Left lung (tissue), 10 donors: ENCODE measurements around the gene OTUD3. TPM values are rescaled to one million over a fixed set of nuclear protein-coding genes. Genes with fewer than 3 reads are reported as not detected.

Source experiments
- ATAC-seq: fragments of 200-7000 bp; cut with Tn5 transposase; one replicate; pipeline ENCODE4 v1.9.1; 2020; ENCODE audit warnings: moderate library complexity
- DNase-seq, 4 donors: peaks; one replicate each; pipeline ENCODE4 v3.0.0-alpha.2; 2013 to 2020
- H3K27ac ChIP-seq, 2 donors: fragments of 200-600 bp; sonication (generic) in 1 of 2; one replicate each; pipeline versions ENCODE4 v1.5.0 to v1.8.0; 2020 to 2021
- H3K27me3 ChIP-seq, 2 donors: fragments of 200-600 bp; sonication (generic) in 1 of 2; one replicate each; pipeline versions ENCODE4 v1.5.0 to v1.8.0; 2020 to 2021
- H3K36me3 ChIP-seq, 2 donors: fragments of 200-600 bp; sonication (generic) in 1 of 2; one replicate each; pipeline versions ENCODE4 v1.5.0 to v1.8.0; 2020 to 2021
- H3K4me1 ChIP-seq, 2 donors: fragments of 200-600 bp; one replicate each; pipeline ENCODE4 v1.8.0; 2021
- H3K4me3 ChIP-seq, 2 donors: fragments of 200-600 bp; sonication (generic) in 1 of 2; one replicate each; pipeline versions ENCODE4 v1.5.0 to v1.8.0; 2020 to 2021; ENCODE audit warnings: mild to moderate bottlenecking in 1 of 2
- H3K9me3 ChIP-seq, 2 donors: fragments of 200-600 bp; sonication (generic) in 1 of 2; one replicate each; pipeline versions ENCODE4 v1.5.0 to v1.8.0; 2020 to 2021
- CTCF ChIP-seq, 2 donors: fragments of 200-600 bp; sonication (generic) in 1 of 2; IDR thresholded peaks; one replicate each; pipeline versions ENCODE4 v1.5.0 to v1.8.0; 2021; ENCODE audit warnings: antibody characterized with exemption in 2 of 2
- intact Hi-C, 2 donors: fragments of 100-400 bp; cut with DNase I; formaldehyde crosslinking; loops; one replicate each; pipeline versions ENCODE4 v1.11.2 to v1.14.2; 2022
- polyA plus RNA-seq, 6 donors: library from polyadenylated mRNA; unstranded; fragments of 120-200 nt; gene quantifications; one replicate each; pipeline ENCODE4 v1.2.1, GENCODE V29; 2013; ENCODE audit not compliant: insufficient read length in 6 of 6
- total RNA-seq, 2 donors: library from RNA; stranded (reverse); fragmentation: NEBNext Ultra II Directional; extraction: Animal tissue kit (Norgen Biotek cat#: 25700); gene quantifications; one replicate each; pipeline ENCODE4 v1.2.1, GENCODE V29; 2021
- donor health status: DM: no; HTN: yes; CAD: no.
- donor health status: DM: no; HTN: no; CAD: no.

The OTUD3 gene
- total and polyA plus RNA-seq, 8 donors: 9.8 to 52.2 (median 29.0) TPM

GRCh38 chr1:19852036-19852435 is 30.2 kb upstream of the OTUD3 start:
- TF ChIP-seq CTCF (IDR thresholded peaks at IDR 0.05): no peak
- H3K36me3 ChIP-seq: no peaks in the 10 kb centered on the region
- intact Hi-C loops: no loop called here
- no peak for ATAC-seq
- peaks cover 0 to 14% of the 10 kb centered on the region in 2 donors for H3K27me3 ChIP-seq
- no peak for DNase-seq
- H3K4me3 ChIP-seq: no peak overlapping the region
- H3K27ac ChIP-seq: no peak overlapping the region
- no peaks in the 10 kb centered on the region for H3K4me1 ChIP-seq
- H3K9me3 ChIP-seq: no peaks in the 10 kb centered on the region

DNA sequence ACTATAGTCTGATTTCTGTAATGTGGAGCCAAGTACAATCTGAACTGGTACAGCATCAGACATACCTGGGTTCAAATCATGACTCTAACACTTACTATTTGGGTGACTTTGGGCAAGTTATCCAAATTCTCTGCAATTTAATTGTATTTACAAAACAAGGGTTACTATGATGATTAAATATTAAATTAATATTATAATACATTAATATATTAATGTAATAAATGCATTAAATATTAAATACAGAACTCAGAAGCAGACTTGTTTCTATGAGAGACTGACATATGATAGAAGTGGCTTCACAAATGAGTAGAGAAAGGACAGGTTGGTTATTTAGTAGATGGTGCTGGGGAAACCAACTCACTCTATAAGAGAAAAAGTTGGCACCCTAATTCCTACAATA is 27.3 kb upstream of the OTUD3 start:
- intact Hi-C loops: no loop called here
- peaks cover 0 to 20% of the 10 kb centered on the region in 2 donors for H3K27me3 ChIP-seq
- H3K4me3 ChIP-seq: no peak overlapping the region
- DNase-seq (no peak), ATAC-seq (no peak)
- H3K4me1 ChIP-seq: no peaks in the 10 kb centered on the region
- no peak for TF ChIP-seq CTCF (IDR thresholded peaks at IDR 0.05)
- no peaks in the 10 kb centered on the region for H3K36me3 ChIP-seq
- no peaks in the 10 kb centered on the region for H3K9me3 ChIP-seq
- no peak overlapping the region for H3K27ac ChIP-seq

DNA sequence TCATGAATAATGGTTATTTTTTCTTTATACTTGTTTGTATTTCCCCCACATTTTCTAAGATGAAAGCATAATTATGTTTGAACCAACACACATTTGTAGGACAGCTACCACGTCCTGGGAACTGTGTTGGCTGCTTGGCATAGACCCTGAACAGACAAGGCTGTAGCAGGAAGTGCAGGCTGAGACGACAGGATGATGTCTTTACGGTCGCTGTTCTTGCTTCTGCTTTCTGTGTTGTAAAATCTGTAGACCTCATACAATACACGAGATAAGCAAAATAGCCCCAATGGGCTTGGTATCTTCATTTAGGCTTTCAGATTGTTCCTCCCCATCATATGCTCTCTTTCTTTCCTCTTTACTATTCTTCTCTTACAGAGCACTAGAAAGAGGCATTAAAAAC is 23.3 kb upstream of the OTUD3 start:
- Histone ChIP-seq H3K9me3 (peaks cover 0 to 4% of the 10 kb centered on the region in 2 donors), H3K27me3 (peaks cover 0 to 26% of the 10 kb centered on the region in 2 donors), H3K4me3 (no peak overlapping the region), H3K4me1 (no peaks in the 10 kb centered on the region), H3K36me3 (no peaks in the 10 kb centered on the region), H3K27ac (no peak overlapping the region)
- no peak for ATAC-seq
- intact Hi-C loops: no loop called here
- TF ChIP-seq CTCF (IDR thresholded peaks at IDR 0.05): no peak
- DNase-seq: no peak

DNA sequence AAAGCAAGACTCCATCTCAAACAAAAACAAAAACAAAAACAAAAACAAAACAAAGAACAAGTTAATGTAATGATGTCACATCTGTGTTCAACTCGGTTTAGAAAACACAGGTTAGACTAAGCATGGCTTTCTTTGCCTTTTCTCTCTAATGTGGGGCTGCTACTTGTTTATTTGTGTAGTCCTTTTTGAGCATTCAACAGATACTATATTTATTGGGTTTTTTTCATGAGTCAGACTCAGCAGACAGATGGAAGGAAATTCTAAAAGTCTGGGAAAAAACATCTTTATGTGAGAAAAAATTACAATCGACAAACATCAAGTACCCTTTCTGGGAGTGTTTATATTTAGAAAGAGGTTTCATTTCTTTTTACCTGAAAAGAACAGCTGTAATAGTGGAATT is 22.3 kb upstream of the OTUD3 start:
- ATAC-seq (no peak), DNase-seq (no peak)
- H3K4me1 ChIP-seq: no peaks in the 10 kb centered on the region
- peaks cover 0 to 23% of the 10 kb centered on the region in 2 donors for H3K27me3 ChIP-seq
- intact Hi-C loops: no loop called here
- no peak for TF ChIP-seq CTCF (IDR thresholded peaks at IDR 0.05)
- H3K4me3 ChIP-seq: no peak overlapping the region
- H3K27ac ChIP-seq: no peak overlapping the region
- peaks cover 0 to 4% of the 10 kb centered on the region in 2 donors for H3K9me3 ChIP-seq
- H3K36me3 ChIP-seq: no peaks in the 10 kb centered on the region

DNA sequence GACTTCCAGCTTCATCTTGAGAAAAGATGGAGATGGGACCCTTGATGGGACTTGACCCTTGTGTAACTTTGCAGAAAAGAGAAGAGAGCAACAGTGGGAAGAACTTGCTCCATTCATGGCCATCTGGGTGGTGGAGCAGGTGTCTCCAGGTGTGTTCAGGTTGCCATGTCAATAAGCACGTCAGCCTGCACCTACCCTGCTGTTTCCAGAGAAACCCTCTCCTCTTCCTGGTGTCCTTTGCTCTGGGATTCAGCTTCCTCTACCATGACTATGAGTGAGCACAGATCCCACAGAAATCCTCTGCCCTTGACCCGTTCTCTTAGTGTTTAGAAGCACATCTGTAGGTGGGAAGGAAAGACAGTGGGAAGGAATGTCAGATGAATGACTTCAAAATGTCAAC is 21.8 kb upstream of the OTUD3 start:
- intact Hi-C loops: no loop called here
- Histone ChIP-seq H3K27ac (no peak overlapping the region), H3K36me3 (no peaks in the 10 kb centered on the region), H3K4me3 (no peak overlapping the region), H3K9me3 (peaks cover 0 to 4% of the 10 kb centered on the region in 2 donors), H3K27me3 (peaks cover 0 to 23% of the 10 kb centered on the region in 2 donors), H3K4me1 (no peaks in the 10 kb centered on the region)
- no peak for TF ChIP-seq CTCF (IDR thresholded peaks at IDR 0.05)
- ATAC-seq (no peak), DNase-seq (no peak)
